Globus pallidus (tissue), 1 donor: Measurements from ENCODE around the gene COL6A3.
"Not testable (repeated sequence)": the region's sequence is repeated elsewhere in the genome, so short reads cannot be mapped to it uniquely, and the experiment has no call there.

Experiments
- DNase-seq: peaks from one replicate; pipeline ENCODE4 v3.0.0-alpha.2; 2015; ENCODE audit warnings: low spot score

Gene COL6A3

DNA sequence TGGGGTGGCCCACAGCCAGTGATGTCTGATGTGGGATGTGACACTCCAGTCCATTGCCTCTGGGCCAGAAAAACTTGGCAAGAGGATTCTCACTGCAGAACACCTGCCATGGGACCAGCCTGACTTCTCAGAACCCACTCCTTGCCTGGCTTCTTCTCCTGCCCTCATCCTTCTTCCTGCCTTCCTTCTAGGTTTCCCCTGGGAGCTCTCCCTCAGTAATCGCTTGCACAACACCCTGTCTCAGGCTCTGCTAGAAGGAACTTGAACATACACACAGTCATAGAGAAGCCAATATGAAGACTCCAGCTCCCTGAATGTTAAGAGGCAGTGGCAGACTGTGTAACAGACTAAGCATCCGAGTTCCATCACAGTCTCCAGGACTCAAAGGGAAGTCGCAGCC, 4.3 kb upstream of the COL6A3 start:
- DNase-seq, result no peak

GRCh38 chr2:237412988-237413776, 782 bp downstream of the COL6A3 start:
- DNase-seq, result no peak

- no peak for DNase-seq
Measured at GRCh38 chr2:237412646-237412987, 1.3 kb downstream of the COL6A3 start.

- DNase-seq, result no peak
Measured at GRCh38 chr2:237411683-237412423, 2.1 kb downstream of the COL6A3 start.

GRCh38 chr2:237411092-237411601, 2.8 kb downstream of the COL6A3 start:
- no peak for DNase-seq

DNA sequence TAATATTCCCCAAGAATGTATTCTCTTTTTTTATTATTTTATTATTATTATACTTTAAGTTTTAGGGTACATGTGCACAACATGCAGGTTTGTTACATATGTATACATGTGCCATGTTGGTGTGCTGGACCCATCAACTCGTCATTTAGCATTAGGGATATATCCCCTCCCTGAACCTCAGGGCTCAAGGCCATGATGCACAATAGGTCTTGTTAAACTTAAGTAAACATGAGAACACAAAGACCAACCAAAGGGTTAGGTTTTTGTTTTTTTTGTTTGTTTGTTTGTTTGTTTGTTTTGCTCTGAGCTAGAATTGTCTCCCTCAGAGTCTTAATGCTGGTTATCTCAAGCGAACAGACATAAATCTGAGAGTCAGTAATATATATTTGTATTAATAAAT, 4.7 kb downstream of the COL6A3 start:
- not testable (repeated sequence) for DNase-seq

DNA sequence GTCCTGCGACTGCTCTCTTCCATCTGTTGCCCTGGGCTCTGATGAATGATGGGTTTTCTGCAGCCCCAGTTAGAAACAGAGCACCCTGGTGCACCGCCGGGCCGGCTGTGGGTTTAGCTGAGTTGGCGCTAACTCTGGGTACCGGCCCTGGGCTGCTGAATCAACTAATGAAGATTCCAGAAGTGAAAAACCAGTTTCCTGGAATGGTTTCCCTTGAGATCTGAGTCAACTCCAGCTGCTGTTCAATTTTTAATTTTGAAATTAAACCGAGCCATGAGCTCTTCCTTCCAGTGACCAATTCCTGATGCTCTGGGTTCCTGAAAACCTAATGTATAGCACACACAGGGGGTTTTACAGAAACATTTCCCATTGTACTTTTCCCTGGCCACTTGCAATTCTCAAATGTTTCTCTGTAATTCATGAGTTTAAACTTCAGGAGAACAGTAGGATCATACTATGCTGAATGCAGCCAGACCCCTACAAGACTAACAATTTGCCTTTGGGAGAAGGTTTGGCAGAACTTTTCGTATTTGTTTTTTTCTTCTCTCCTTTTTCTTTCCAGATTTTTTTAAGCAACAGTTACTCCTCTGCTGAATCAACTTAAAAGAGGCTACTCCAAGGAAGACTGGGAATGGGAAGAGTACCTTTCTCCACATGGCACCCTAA, 5.5 kb downstream of the COL6A3 start:
- DNase-seq, result no peak

DNA sequence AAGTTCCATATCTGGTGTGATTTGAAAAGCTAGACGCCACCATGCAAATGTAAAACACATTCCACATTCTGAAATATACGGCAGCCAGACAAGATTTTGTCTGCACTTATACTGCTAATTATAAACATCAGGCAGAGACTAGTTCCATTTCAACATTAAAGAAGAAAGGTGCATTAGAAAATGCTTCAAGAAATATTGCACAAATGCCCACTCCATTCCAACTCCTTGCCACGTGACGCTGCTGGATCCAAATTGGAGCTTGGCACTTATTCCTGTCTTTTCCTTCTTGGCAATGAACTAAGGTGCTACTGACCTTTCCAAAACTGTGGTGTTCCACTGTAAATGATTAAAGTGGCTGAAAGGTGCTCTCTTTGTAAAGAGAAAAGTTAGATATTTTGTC, 6.3 kb downstream of the COL6A3 start:
- no peak for DNase-seq

GRCh38 chr2:237406371-237406895, 7.5 kb downstream of the COL6A3 start:
- no peak for DNase-seq

- no peak for DNase-seq
Measured at GRCh38 chr2:237405605-237406004, 8.4 kb downstream of the COL6A3 start.

- DNase-seq, result no peak
Measured at GRCh38 chr2:237405006-237405559, 8.9 kb downstream of the COL6A3 start.

- DNase-seq, result no peak
Measured at GRCh38 chr2:237404413-237404812, 9.6 kb downstream of the COL6A3 start.

DNA sequence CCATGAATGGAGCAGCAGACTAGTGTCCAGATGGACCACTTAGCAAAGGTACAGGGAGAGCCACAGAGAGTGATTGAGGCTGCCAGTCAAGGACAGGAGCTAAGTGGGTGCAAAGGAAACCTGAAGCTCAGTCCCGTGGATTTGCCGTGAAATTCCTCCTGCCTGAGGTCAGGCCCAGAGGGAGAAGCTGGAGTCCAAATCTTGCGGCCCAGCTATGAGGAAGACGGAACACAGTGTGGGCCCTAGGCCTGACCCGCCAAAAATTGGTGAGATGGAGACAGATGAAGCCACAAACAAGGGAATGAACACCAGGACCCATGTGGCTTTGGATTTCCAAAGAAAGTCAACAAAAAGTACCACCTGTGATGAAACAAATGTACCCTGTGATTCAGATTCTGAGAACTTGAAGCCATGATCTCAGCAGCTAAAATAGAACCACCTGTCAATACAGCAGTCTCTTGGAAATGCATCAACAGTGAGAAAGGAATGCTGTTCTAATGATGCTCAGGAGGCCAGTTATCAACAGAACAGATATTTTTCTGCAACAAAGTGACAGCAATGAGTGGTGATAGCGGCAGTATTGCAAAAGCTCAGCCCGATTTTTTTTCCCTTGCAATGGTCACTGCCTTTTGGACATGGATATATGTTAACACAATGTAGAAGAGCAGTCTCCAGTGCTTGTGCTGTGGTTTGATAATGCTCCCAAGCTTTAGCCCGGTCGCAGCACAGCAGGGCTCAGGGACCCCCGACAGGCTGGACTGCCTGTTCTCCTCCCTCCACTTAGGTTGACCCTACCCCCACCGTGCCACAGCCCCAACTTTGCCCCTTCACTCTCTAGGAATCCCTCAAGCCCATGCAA, 10.7 kb downstream of the COL6A3 start:
- DNase-seq, result no peak

GRCh38 chr2:237400199-237400598, 13.8 kb downstream of the COL6A3 start:
- DNase-seq, result no peak

DNA sequence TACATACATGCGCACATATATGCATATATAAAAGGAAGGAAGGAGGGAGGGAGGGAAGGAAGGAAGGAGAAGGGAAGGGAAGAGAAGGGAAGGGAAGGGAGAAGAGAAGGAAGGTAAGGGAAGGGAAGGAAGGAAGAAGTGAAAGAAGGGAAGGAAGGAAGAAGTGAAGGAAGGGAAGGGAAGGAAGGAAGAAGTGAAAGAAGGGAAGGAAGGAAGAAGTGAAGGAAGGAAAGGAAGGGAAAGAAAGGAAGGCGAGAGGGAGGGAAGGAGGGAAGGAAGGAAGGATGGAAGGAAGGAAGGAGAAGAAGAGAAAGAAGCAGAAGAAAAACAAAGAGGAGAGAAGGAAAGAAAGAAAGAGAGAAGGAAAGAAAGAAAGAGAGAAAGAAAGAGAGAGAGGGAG, 16.9 kb downstream of the COL6A3 start:
- DNase-seq, result no peak

- no peak for DNase-seq
Measured at GRCh38 chr2:237393523-237393922, 20.4 kb downstream of the COL6A3 start.

- DNase-seq, result no peak
Measured at GRCh38 chr2:237392186-237392585, 21.8 kb downstream of the COL6A3 start.

- DNase-seq, result peak; percentile 17
Measured at GRCh38 chr2:237391140-237391539, 22.8 kb downstream of the COL6A3 start.

DNA sequence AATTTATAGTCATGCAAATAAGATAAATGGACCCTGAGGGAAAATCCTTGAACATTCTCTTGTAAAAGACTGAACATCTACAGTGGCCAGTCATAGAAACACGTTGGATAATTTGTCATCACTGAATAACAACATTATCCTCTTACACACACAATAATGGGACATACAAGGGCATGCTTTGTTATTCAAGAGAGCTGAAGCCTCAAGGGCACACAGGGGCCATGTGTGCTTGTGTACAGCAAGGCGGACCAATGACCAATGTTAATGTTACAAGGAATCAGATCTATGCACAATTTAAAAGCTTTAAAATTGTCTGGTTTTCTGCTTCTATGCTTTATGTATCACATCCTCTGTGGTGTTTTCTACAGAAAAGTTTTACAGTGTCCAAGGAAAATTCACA, 23.7 kb downstream of the COL6A3 start:
- peak; percentile 65 for DNase-seq

GRCh38 chr2:237389831-237390230, 24.1 kb downstream of the COL6A3 start:
- DNase-seq, result no peak

- no peak for DNase-seq
Measured at GRCh38 chr2:237388036-237388435, 25.9 kb downstream of the COL6A3 start.
